Measurements from ENCODE around the gene GLS2. TPM values are rescaled to one million over a fixed set of nuclear protein-coding genes. Genes with fewer than 3 reads are reported as not detected.
"Not testable (repeated sequence)": the region's sequence is repeated elsewhere in the genome, so short reads cannot be mapped to it uniquely, and the experiment has no call there.

Gene GLS2
- polyA plus RNA-seq, 2 of the 4 experiments (the other 2 are of a cell fraction): 0.36 to 0.44 TPM

- H3K4me2 ChIP-seq; DNase-seq (ENCODE audit: low read depth in 1 of 2, low spot score in 1 of 2); ATAC-seq; H3K4me3 ChIP-seq; FAIRE-seq; H3K9me3 ChIP-seq; H3K27ac ChIP-seq; H3K4me1 ChIP-seq; POLR2A ChIA-PET: not testable (repeated sequence)
- WGBS (ENCODE audit: missing lambda C conversion rate): 80% methylated on average over 14 of the region's 14 CpGs
- CTCF ChIA-PET: interaction anchor here (0.7 to 1.6 kb wide), 3 partner anchors 9 to 506 kb away, joined by 3 to 5 read pairs (median 4); no protein-coding TSS in a partner anchor
Measured at GRCh38 chr12:56498126-56498902, 10.4 kb upstream of the GLS2 start.

GRCh38 chr12:56496704-56497103 is 8.7 kb upstream of the GLS2 start:
- FAIRE-seq, POLR2A ChIA-PET, H3K4me3 ChIP-seq, H3K9me3 ChIP-seq: not testable (repeated sequence)
- Histone ChIP-seq H3K4me1 (peaks cover 14% of the 10 kb centered on the region), H3K27ac (peak overlapping the region in 1 of 2 experiments; percentile 56; a peak in 1 of 6 replicates), H3K4me2 (peak overlapping the region; percentile 63)
- peak in 1 of 2 experiments; percentile 72; a peak in 3 of 6 replicates for ATAC-seq
- peak; percentile 35; the same call in 1 of the 3 replicates for TF ChIP-seq CTCF (IDR thresholded peaks at IDR 0.05)
- TF ChIP-seq RAD21 (conservative IDR thresholded peaks at IDR 0.05 in 1 of 2, IDR thresholded peaks at IDR 0.05 in 1 of 2): peak; percentile 24 to 51; a peak in 3 of 5 replicates
- TF ChIP-seq SMC3 (IDR thresholded peaks at IDR 0.05): peak; percentile 24; the same call in 1 of the 3 replicates
- 10% methylated on average over 14 of the region's 17 CpGs for WGBS (ENCODE audit: missing lambda C conversion rate)
- CTCF ChIA-PET: interaction anchor here (0.6 to 1.6 kb wide), 7 partner anchors 8 to 95 kb away, joined by 3 to 5 read pairs (median 4); no protein-coding TSS in a partner anchor
- peak in 1 of 2 experiments; percentile 52 for DNase-seq (ENCODE audit: low read depth in 1 of 2, low spot score in 1 of 2)

- H3K27ac ChIP-seq; H3K4me2 ChIP-seq; ATAC-seq; DNase-seq (ENCODE audit: low read depth in 1 of 2, low spot score in 1 of 2); H3K4me3 ChIP-seq; FAIRE-seq; CTCF ChIA-PET; POLR2A ChIA-PET; H3K9me3 ChIP-seq: not testable (repeated sequence)
- H3K4me1 ChIP-seq: peaks cover 14% of the 10 kb centered on the region
- WGBS (ENCODE audit: missing lambda C conversion rate): 95% methylated on average over 22 of the region's 27 CpGs
Measured at GRCh38 chr12:56494481-56494880, 6.5 kb upstream of the GLS2 start.

GRCh38 chr12:56494106-56494415 is 6.1 kb upstream of the GLS2 start:
- WGBS (ENCODE audit: missing lambda C conversion rate): 94% methylated on average over 7 of the region's 15 CpGs
- ATAC-seq; DNase-seq (ENCODE audit: low read depth in 1 of 2, low spot score in 1 of 2); H3K9me3 ChIP-seq; H3K4me3 ChIP-seq; FAIRE-seq; POLR2A ChIA-PET; H3K27ac ChIP-seq; H3K4me2 ChIP-seq; CTCF ChIA-PET: not testable (repeated sequence)
- peaks cover 14% of the 10 kb centered on the region for H3K4me1 ChIP-seq

GRCh38 chr12:56493409-56494105 is 5.6 kb upstream of the GLS2 start:
- FAIRE-seq, POLR2A ChIA-PET, ATAC-seq, CTCF ChIA-PET, H3K4me3 ChIP-seq, H3K9me3 ChIP-seq: not testable (repeated sequence)
- peaks cover 15% of the 10 kb centered on the region for H3K4me1 ChIP-seq
- peak in 1 of 2 experiments; percentile 30 for DNase-seq (ENCODE audit: low read depth in 1 of 2, low spot score in 1 of 2)
- peak overlapping the region; percentile 15; the same call in 1 of the 3 replicates for H3K4me2 ChIP-seq
- WGBS (ENCODE audit: missing lambda C conversion rate): 78% methylated on average over 16 of the region's 31 CpGs
- peak; percentile 33; the same call in 1 of the 2 replicates for TF ChIP-seq FOSB (CRISPR knock-in tag; IDR thresholded peaks at IDR 0.05)
- TF ChIP-seq ZNF302 (CRISPR knock-in tag; IDR thresholded peaks at IDR 0.05): peak; percentile 77; the same call in 1 of the 2 replicates
- peak; percentile 63; the same call in 1 of the 2 replicates for TF ChIP-seq HOXB13 (CRISPR knock-in tag; IDR thresholded peaks at IDR 0.05; ENCODE audit: low read depth)
- TF ChIP-seq EHF (CRISPR knock-in tag; IDR thresholded peaks at IDR 0.05): 0 out of 2 replicates have a peak, but pooled peaks have one; percentile 32
- peak overlapping the region in 1 of 2 experiments; percentile 38; a peak in 1 of 6 replicates for H3K27ac ChIP-seq

All from A549 (cell line).